Measurements from ENCODE around the gene PRR5L. TPM values are rescaled to one million over a fixed set of nuclear protein-coding genes. Genes with fewer than 3 reads are reported as not detected.

The PRR5L gene
- polyA plus RNA-seq, 1 donor (not counting 4 experiments of a cell fraction or from before 2014, with no cell fraction given), result 20.1 TPM

DNA sequence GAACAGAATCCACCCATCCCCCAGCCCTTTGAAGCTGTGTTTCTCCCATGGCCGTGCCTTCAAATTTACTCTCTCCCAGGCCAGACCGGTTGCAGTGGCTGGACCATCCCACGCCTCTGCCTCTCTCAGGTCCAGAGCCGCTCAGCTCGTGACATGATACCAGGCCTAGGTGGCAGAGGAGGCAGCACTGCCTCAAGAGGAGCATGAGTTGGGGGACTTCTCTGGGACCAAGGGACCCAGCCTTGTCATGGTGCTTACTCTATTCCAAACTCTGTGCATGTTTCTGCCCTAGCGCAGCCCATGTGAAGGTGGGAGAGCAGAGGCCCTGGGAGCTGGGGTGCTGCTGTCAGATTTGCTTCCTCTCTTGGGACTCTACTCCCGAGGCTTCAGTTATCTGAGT lies 163.0 kb downstream of the PRR5L start:
- DNase-seq (ENCODE audit: low read depth, low spot score) (no peak), FAIRE-seq (no peak)
- Histone ChIP-seq H3K9me3 (ENCODE audit: control insufficient read depth, low read depth, low read length) (no peaks in the 10 kb centered on the region), H3K4me1 (ENCODE audit: control insufficient read depth, extremely low read depth, insufficient read depth, low read length) (peaks cover 16% of the 10 kb centered on the region), H3K27me3 (ENCODE audit: control insufficient read depth, extremely low read depth, insufficient read depth, low read length) (no peaks in the 10 kb centered on the region), H2AFZ (ENCODE audit: control insufficient read depth, low read length) (no peak overlapping the region), H3K36me3 (ENCODE audit: control insufficient read depth in 2 of 2, extremely low read depth in 1 of 2, insufficient read depth in 2 of 2, low read length in 2 of 2) (peaks cover 6 to 14% of the 10 kb centered on the region in 2 experiments), H3K4me3 (ENCODE audit: control insufficient read depth in 2 of 3, extremely low read depth in 1 of 3, insufficient read depth in 2 of 3, low read depth in 1 of 3, low read length in 3 of 3) (no peak overlapping the region), H3K9ac (ENCODE audit: control insufficient read depth, extremely low read depth, insufficient read depth, low read length) (no peak overlapping the region), H3K27ac (ENCODE audit: control insufficient read depth, insufficient read depth, low read length) (no peak overlapping the region), H3K79me2 (ENCODE audit: control insufficient read depth, insufficient read depth, low read length) (no peaks in the 10 kb centered on the region), H4K20me1 (ENCODE audit: control insufficient read depth, extremely low read depth, insufficient read depth, low read length) (no peaks in the 10 kb centered on the region), H3K9me1 (ENCODE audit: control insufficient read depth, extremely low read depth, insufficient read depth, low read length) (no peaks in the 10 kb centered on the region), H3K4me2 (ENCODE audit: control insufficient read depth, extremely low read depth, insufficient read depth, low read depth, low read length) (no peak overlapping the region)
- TF ChIP-seq, protein P1, sequence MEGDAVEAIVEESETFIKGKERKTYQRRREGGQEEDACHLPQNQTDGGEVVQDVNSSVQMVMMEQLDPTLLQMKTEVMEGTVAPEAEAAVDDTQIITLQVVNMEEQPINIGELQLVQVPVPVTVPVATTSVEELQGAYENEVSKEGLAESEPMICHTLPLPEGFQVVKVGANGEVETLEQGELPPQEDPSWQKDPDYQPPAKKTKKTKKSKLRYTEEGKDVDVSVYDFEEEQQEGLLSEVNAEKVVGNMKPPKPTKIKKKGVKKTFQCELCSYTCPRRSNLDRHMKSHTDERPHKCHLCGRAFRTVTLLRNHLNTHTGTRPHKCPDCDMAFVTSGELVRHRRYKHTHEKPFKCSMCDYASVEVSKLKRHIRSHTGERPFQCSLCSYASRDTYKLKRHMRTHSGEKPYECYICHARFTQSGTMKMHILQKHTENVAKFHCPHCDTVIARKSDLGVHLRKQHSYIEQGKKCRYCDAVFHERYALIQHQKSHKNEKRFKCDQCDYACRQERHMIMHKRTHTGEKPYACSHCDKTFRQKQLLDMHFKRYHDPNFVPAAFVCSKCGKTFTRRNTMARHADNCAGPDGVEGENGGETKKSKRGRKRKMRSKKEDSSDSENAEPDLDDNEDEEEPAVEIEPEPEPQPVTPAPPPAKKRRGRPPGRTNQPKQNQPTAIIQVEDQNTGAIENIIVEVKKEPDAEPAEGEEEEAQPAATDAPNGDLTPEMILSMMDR (optimal IDR thresholded peaks at IDR 0.05 in 1 of 3, IDR thresholded peaks at IDR 0.05 in 1 of 3, conservative IDR thresholded peaks at IDR 0.05 in 1 of 3; ENCODE audit: extremely low read depth in 1 of 3, insufficient read depth in 2 of 3, low read length in 3 of 3), result no peak
- TF ChIP-seq EZH2 (IDR thresholded peaks at IDR 0.05; ENCODE audit: low read length), result no peak
- dilution Hi-C loops (cut with MboI; ENCODE audit: extremely low pct_ligation_motif_present, low sequenced_read_pairs), result no loop called here

DNA sequence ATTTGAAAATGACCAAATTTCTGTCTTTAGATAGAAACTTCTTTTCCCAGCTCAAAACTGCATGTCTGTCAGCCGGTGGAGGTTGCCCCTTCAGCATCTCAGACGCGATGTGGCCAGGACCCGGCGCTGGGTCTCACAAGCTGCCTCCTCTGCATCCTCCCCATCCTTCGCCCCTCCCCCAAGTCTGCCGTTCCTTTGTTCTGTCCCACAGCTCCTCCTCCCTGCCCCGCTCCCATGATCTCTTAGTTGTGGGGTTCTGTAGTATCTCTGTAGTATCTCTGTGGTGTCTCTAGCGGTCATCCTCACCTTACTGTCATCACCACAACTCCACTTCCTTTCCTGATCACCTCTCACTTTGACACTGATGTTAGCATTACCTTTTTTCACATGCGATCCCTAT lies 164.1 kb downstream of the PRR5L start:
- Histone ChIP-seq H3K27me3 (ENCODE audit: control insufficient read depth, extremely low read depth, insufficient read depth, low read length) (no peaks in the 10 kb centered on the region), H3K79me2 (ENCODE audit: control insufficient read depth, insufficient read depth, low read length) (no peaks in the 10 kb centered on the region), H4K20me1 (ENCODE audit: control insufficient read depth, extremely low read depth, insufficient read depth, low read length) (no peaks in the 10 kb centered on the region), H3K4me1 (ENCODE audit: control insufficient read depth, extremely low read depth, insufficient read depth, low read length) (peaks cover 14% of the 10 kb centered on the region), H3K9ac (ENCODE audit: control insufficient read depth, extremely low read depth, insufficient read depth, low read length) (no peak overlapping the region), H3K9me1 (ENCODE audit: control insufficient read depth, extremely low read depth, insufficient read depth, low read length) (no peaks in the 10 kb centered on the region), H3K9me3 (ENCODE audit: control insufficient read depth, low read depth, low read length) (no peaks in the 10 kb centered on the region), H2AFZ (ENCODE audit: control insufficient read depth, low read length) (no peak overlapping the region), H3K27ac (ENCODE audit: control insufficient read depth, insufficient read depth, low read length) (no peak overlapping the region), H3K4me2 (ENCODE audit: control insufficient read depth, extremely low read depth, insufficient read depth, low read depth, low read length) (no peak overlapping the region), H3K4me3 (ENCODE audit: control insufficient read depth in 2 of 3, extremely low read depth in 1 of 3, insufficient read depth in 2 of 3, low read depth in 1 of 3, low read length in 3 of 3) (no peak overlapping the region), H3K36me3 (ENCODE audit: control insufficient read depth in 2 of 2, extremely low read depth in 1 of 2, insufficient read depth in 2 of 2, low read length in 2 of 2) (peaks cover 6 to 14% of the 10 kb centered on the region in 2 experiments)
- no peak for TF ChIP-seq EZH2 (IDR thresholded peaks at IDR 0.05; ENCODE audit: low read length)
- TF ChIP-seq, protein P1 (optimal IDR thresholded peaks at IDR 0.05 in 1 of 3, IDR thresholded peaks at IDR 0.05 in 1 of 3, conservative IDR thresholded peaks at IDR 0.05 in 1 of 3; ENCODE audit: extremely low read depth in 1 of 3, insufficient read depth in 2 of 3, low read length in 3 of 3), result no peak
- dilution Hi-C loops (cut with MboI; ENCODE audit: extremely low pct_ligation_motif_present, low sequenced_read_pairs), result no loop called here
- DNase-seq (ENCODE audit: low read depth, low spot score) (no peak), FAIRE-seq (no peak)
